Ectodermal cell (in vitro differentiated cells): ENCODE data around the gene C9orf43.

Source experiments
- H3K27ac ChIP-seq: 2 replicates; pipeline ENCODE4 v1.7.0; 2013; ENCODE audit warnings: mild to moderate bottlenecking, low read depth, low read length; ENCODE audit not compliant: insufficient read depth, poor library complexity, severe bottlenecking
- H3K27me3 ChIP-seq: 2 replicates; pipeline ENCODE4 v1.7.0; 2013; ENCODE audit warnings: mild to moderate bottlenecking, low read length; ENCODE audit not compliant: insufficient read depth, control insufficient read depth, poor library complexity, severe bottlenecking
- H3K36me3 ChIP-seq: one replicate; pipeline ENCODE4 v1.7.0; 2013; ENCODE audit warnings: low read length; ENCODE audit not compliant: control insufficient read depth, insufficient read depth
- H3K4me1 ChIP-seq: one replicate; pipeline ENCODE4 v1.7.0; 2013; ENCODE audit warnings: low read length; ENCODE audit not compliant: control insufficient read depth, insufficient read depth
- H3K4me3 ChIP-seq: 2 replicates; pipeline ENCODE4 v1.7.0; 2013; ENCODE audit warnings: low read depth, low read length, control low read depth; ENCODE audit not compliant: insufficient read depth
- H3K9me3 ChIP-seq: 2 replicates; pipeline ENCODE4 v1.7.0; 2013; ENCODE audit warnings: mild to moderate bottlenecking, low read length, moderate library complexity; ENCODE audit not compliant: control insufficient read depth
- WGBS, 2 experiments: methylation state at CpG; one replicate each; pipeline ENCODE4 v1.1.7; 2013; ENCODE audit warnings: missing lambda C conversion rate in 2 of 2; 5-methylcytosine and 5-hydroxymethylcytosine counted together

Gene C9orf43

GRCh38 chr9:113381909-113382411, 28.6 kb upstream of the C9orf43 start:
- no peak overlapping the region for H3K4me3 ChIP-seq
- no peaks in the 10 kb centered on the region for H3K27me3 ChIP-seq
- H3K9me3 ChIP-seq = no peaks in the 10 kb centered on the region
- H3K4me1 ChIP-seq = no peaks in the 10 kb centered on the region
- peaks cover 2% of the 10 kb centered on the region for H3K36me3 ChIP-seq
- 91 to 95% methylated on average over 8 of the region's 8 CpGs for WGBS, 2 experiments
- H3K27ac ChIP-seq = no peak overlapping the region

GRCh38 chr9:113386571-113387393, 23.8 kb upstream of the C9orf43 start:
- no peak overlapping the region for H3K4me3 ChIP-seq
- H3K9me3 ChIP-seq = no peaks in the 10 kb centered on the region
- H3K36me3 ChIP-seq = peaks cover 24% of the 10 kb centered on the region
- no peak overlapping the region for H3K27ac ChIP-seq
- H3K27me3 ChIP-seq = no peaks in the 10 kb centered on the region
- no peaks in the 10 kb centered on the region for H3K4me1 ChIP-seq
- WGBS, 2 experiments = 93 to 94% methylated on average over 4 of the region's 4 CpGs

- 88% methylated on average over 9 of the region's 9 CpGs for whole genome bisulfite sequencing, 2 experiments
- Histone ChIP-seq H3K4me3 (no peak overlapping the region), H3K27ac (no peak overlapping the region), H3K4me1 (no peaks in the 10 kb centered on the region), H3K27me3 (no peaks in the 10 kb centered on the region), H3K9me3 (no peaks in the 10 kb centered on the region), H3K36me3 (peaks cover 29% of the 10 kb centered on the region)
Measured at GRCh38 chr9:113387560-113388230, 22.9 kb upstream of the C9orf43 start.

GRCh38 chr9:113388833-113389232, 21.7 kb upstream of the C9orf43 start:
- peaks cover 29% of the 10 kb centered on the region for H3K36me3 ChIP-seq
- H3K4me3 ChIP-seq = no peak overlapping the region
- no peaks in the 10 kb centered on the region for H3K27me3 ChIP-seq
- H3K4me1 ChIP-seq = no peaks in the 10 kb centered on the region
- H3K27ac ChIP-seq = no peak overlapping the region
- 95% methylated on average over 13 of the region's 13 CpGs for WGBS, 2 experiments
- no peaks in the 10 kb centered on the region for H3K9me3 ChIP-seq

GRCh38 chr9:113389451-113389850, 21.1 kb upstream of the C9orf43 start:
- H3K9me3 ChIP-seq = no peaks in the 10 kb centered on the region
- WGBS, 2 experiments = 95 to 96% methylated on average over 11 of the region's 11 CpGs

GRCh38 chr9:113390192-113390960, 20.2 kb upstream of the C9orf43 start:
- no peak overlapping the region for H3K27ac ChIP-seq
- peaks cover 29% of the 10 kb centered on the region for H3K36me3 ChIP-seq
- no peaks in the 10 kb centered on the region for H3K4me1 ChIP-seq
- H3K9me3 ChIP-seq = no peaks in the 10 kb centered on the region
- no peaks in the 10 kb centered on the region for H3K27me3 ChIP-seq
- 95 to 96% methylated on average over 17 of the region's 17 CpGs for WGBS, 2 experiments
- no peak overlapping the region for H3K4me3 ChIP-seq

More at GRCh38 chr9:113389451-113389850, 21.1 kb upstream of the C9orf43 start:
- H3K27me3 ChIP-seq = no peaks in the 10 kb centered on the region
- peaks cover 29% of the 10 kb centered on the region for H3K36me3 ChIP-seq
- H3K4me3 ChIP-seq = no peak overlapping the region
- no peak overlapping the region for H3K27ac ChIP-seq
- H3K4me1 ChIP-seq = no peaks in the 10 kb centered on the region

GRCh38 chr9:113391917-113392316, 18.6 kb upstream of the C9orf43 start:
- H3K4me1 ChIP-seq = no peaks in the 10 kb centered on the region
- H3K36me3 ChIP-seq = peaks cover 27% of the 10 kb centered on the region
- no peaks in the 10 kb centered on the region for H3K27me3 ChIP-seq
- H3K9me3 ChIP-seq = no peaks in the 10 kb centered on the region
- 93 to 94% methylated on average over 6 to 7 of the region's 7 CpGs for WGBS, 2 experiments
- H3K27ac ChIP-seq = no peak overlapping the region
- no peak overlapping the region for H3K4me3 ChIP-seq

- Histone ChIP-seq H3K36me3 (peaks cover 24% of the 10 kb centered on the region), H3K27ac (no peak overlapping the region), H3K4me1 (no peaks in the 10 kb centered on the region), H3K4me3 (no peak overlapping the region), H3K27me3 (no peaks in the 10 kb centered on the region), H3K9me3 (no peaks in the 10 kb centered on the region)
- 89 to 94% methylated on average over 7 of the region's 7 CpGs for WGBS, 2 experiments
Measured at GRCh38 chr9:113393281-113393680, 17.3 kb upstream of the C9orf43 start.

- no peaks in the 10 kb centered on the region for H3K4me1 ChIP-seq
- 92 to 95% methylated on average over 9 of the region's 9 CpGs for WGBS, 2 experiments
- H3K27ac ChIP-seq = no peak overlapping the region
- H3K9me3 ChIP-seq = no peaks in the 10 kb centered on the region
- no peak overlapping the region for H3K4me3 ChIP-seq
- H3K36me3 ChIP-seq = peaks cover 18% of the 10 kb centered on the region
- no peaks in the 10 kb centered on the region for H3K27me3 ChIP-seq
Measured at GRCh38 chr9:113395000-113395861, 15.3 kb upstream of the C9orf43 start.
